SU-DHL-6 (cell line): ENCODE measurements around the gene REM2.
A peak's percentile ranks its signal among the peaks of the same experiment; 100 is the strongest.

Experiments used
- H2AFZ ChIP-seq: fragments of 200-600 bp; sonication (generic); 2 replicates; pipeline ENCODE4 v1.6.1; 2014; ENCODE audit warnings: low read depth, mild to moderate bottlenecking, moderate library complexity, mixed read lengths, antibody characterized with exemption, low read length; ENCODE audit not compliant: severe bottlenecking
- H3F3A ChIP-seq: fragments of 200-600 bp; shearing (Covaris generic); 2 replicates; pipeline ENCODE4 v1.6.0; 2016; ENCODE audit warnings: antibody characterized with exemption, mild to moderate bottlenecking; ENCODE audit not compliant: insufficient read depth
- H3K27ac ChIP-seq: fragments of 200-600 bp; sonication (generic); 2 replicates; pipeline ENCODE4 v1.5.1; 2016; ENCODE audit warnings: low read depth, mild to moderate bottlenecking, low read length, moderate library complexity, mixed read lengths
- H3K27me3 ChIP-seq: fragments of 200-600 bp; sonication (generic), shearing (Covaris generic); 2 replicates; pipeline ENCODE4 v1.6.0; 2014; ENCODE audit warnings: mild to moderate bottlenecking, low read length
- H3K36me3 ChIP-seq: fragments of 200-600 bp; sonication (generic); 2 replicates; pipeline ENCODE4 v1.6.1; 2014; ENCODE audit warnings: mild to moderate bottlenecking, low read length, mixed read lengths
- H3K4me2 ChIP-seq: fragments of 300-600, 200-600 bp; shearing (Covaris generic), sonication (generic); 2 replicates; pipeline ENCODE4 v1.6.0; 2014; ENCODE audit warnings: low read length, low read depth, mild to moderate bottlenecking; ENCODE audit not compliant: poor library complexity, severe bottlenecking
- H3K4me3 ChIP-seq: fragments of 200-600 bp; sonication (generic); 2 replicates; pipeline ENCODE4 v1.5.1; 2014; ENCODE audit warnings: antibody characterized with exemption, low read length, mild to moderate bottlenecking, mixed read lengths; ENCODE audit not compliant: insufficient read depth, poor library complexity, severe bottlenecking
- H3K79me2 ChIP-seq: fragments of 200-600 bp; sonication (generic); 2 replicates; pipeline ENCODE4 v1.6.1; 2014; ENCODE audit warnings: mild to moderate bottlenecking, low read length, moderate library complexity; ENCODE audit not compliant: insufficient read depth
- H3K9ac ChIP-seq: fragments of 200-600 bp; sonication (generic); 2 replicates; pipeline ENCODE4 v1.7.0; 2014; ENCODE audit warnings: mild to moderate bottlenecking, low read length
- H3K9me2 ChIP-seq: fragments of 200-600 bp; sonication (generic); replicated peaks from 2 replicates; pipeline ENCODE4 v1.6.1; 2014; ENCODE audit warnings: low read length; ENCODE audit not compliant: insufficient read depth
- H3K9me3 ChIP-seq: fragments of 200-600 bp; sonication (generic); 2 replicates; pipeline ENCODE4 v1.6.1; 2014; ENCODE audit warnings: low read length, mixed read lengths; ENCODE audit not compliant: insufficient read depth
- H4K20me1 ChIP-seq: fragments of 200-600 bp; sonication (generic); 2 replicates; pipeline ENCODE4 v1.6.1; 2014; ENCODE audit warnings: low read depth, mild to moderate bottlenecking, antibody characterized with exemption, low read length, moderate library complexity, mixed read lengths
- CTCF ChIP-seq: fragments of 200-600 bp; sonication (generic); IDR thresholded peaks from one replicate; pipeline ENCODE4 v1.5.1; 2017; ENCODE audit warnings: antibody characterized with exemption, mild to moderate bottlenecking, low read length, moderate library complexity; ENCODE audit not compliant: insufficient read depth, poor library complexity, severe bottlenecking
- EZH2phosphoT487 ChIP-seq: fragments of 200-600 bp; sonication (generic), shearing (Covaris generic); conservative IDR thresholded peaks from 2 replicates; pipeline ENCODE4 v1.6.1; 2018; ENCODE audit warnings: mild to moderate bottlenecking, antibody characterized with exemption, low read length, moderate library complexity, mixed read lengths

The REM2 gene

GRCh38 chr14:22926316-22926715 is 43.3 kb downstream of the REM2 start:
- TF ChIP-seq EZH2phosphoT487, result no peak
- TF ChIP-seq CTCF, result no peak
- Histone ChIP-seq H4K20me1 (no peaks in the 10 kb centered on the region), H3K9me3 (no peaks in the 10 kb centered on the region), H3K27ac (no peak overlapping the region), H3K27me3 (no peaks in the 10 kb centered on the region), H3K9me2 (no peaks in the 10 kb centered on the region), H3K79me2 (peaks cover 14% of the 10 kb centered on the region), H3K9ac (no peak overlapping the region), H3F3A (peaks cover 6% of the 10 kb centered on the region; the same call in 1 of the 2 replicates), H3K36me3 (peaks cover 3% of the 10 kb centered on the region; the same call in 1 of the 2 replicates), H2AFZ (no peak overlapping the region), H3K4me3 (no peak overlapping the region), H3K4me2 (peak overlapping the region; percentile 18)

GRCh38 chr14:22928237-22929103 is 45.4 kb downstream of the REM2 start:
- Histone ChIP-seq H3K27ac (peak overlapping the region; percentile 45), H3K36me3 (peaks cover 3% of the 10 kb centered on the region; the same call in 1 of the 2 replicates), H3K9me2 (no peaks in the 10 kb centered on the region), H4K20me1 (no peaks in the 10 kb centered on the region), H3K9me3 (no peaks in the 10 kb centered on the region), H2AFZ (peak overlapping the region; percentile 69), H3F3A (peaks cover 11% of the 10 kb centered on the region; the same call in 1 of the 2 replicates), H3K4me3 (peak overlapping the region; percentile 87), H3K27me3 (no peaks in the 10 kb centered on the region), H3K4me2 (peak overlapping the region; percentile 69), H3K9ac (peak overlapping the region; percentile 85), H3K79me2 (peaks cover 14% of the 10 kb centered on the region)
- TF ChIP-seq EZH2phosphoT487 (no peak), CTCF (no peak)

GRCh38 chr14:22929104-22929960 is 46.3 kb downstream of the REM2 start, which contains the start of gene PRMT5:
Gene PRMT5, minus strand, starts transcription at chr14:22929376. Its CDS starts 15 bp downstream, at chr14:22929361.
- Histone ChIP-seq H3K27ac (peak within 1 kb of the TSS; percentile 45), H3F3A (peaks cover 11% of the 10 kb centered on the region; the same call in 1 of the 2 replicates), H3K9me2 (no peaks in the 10 kb centered on the region), H3K27me3 (no peaks in the 10 kb centered on the region), H3K9me3 (no peaks in the 10 kb centered on the region), H3K4me2 (peak within 1 kb of the TSS; percentile 69), H4K20me1 (no peaks in the 10 kb centered on the region), H3K79me2 (peaks cover 14% of the 10 kb centered on the region), H3K4me3 (peak within 1 kb of the TSS; percentile 87), H2AFZ (peak within 1 kb of the TSS; percentile 78), H3K36me3 (peaks cover 3% of the 10 kb centered on the region; the same call in 1 of the 2 replicates), H3K9ac (peak within 1 kb of the TSS; percentile 85)
- TF ChIP-seq CTCF, result no peak
